DOHH2 (cell line): ENCODE results near the gene TAAR5.

Experiments used
- H3F3A ChIP-seq: fragments of 200-600 bp; sonication (generic), shearing (Covaris generic); 2 replicates; pipeline ENCODE4 v1.6.0; 2016; ENCODE audit warnings: antibody characterized with exemption, mild to moderate bottlenecking; ENCODE audit not compliant: control insufficient read depth, insufficient read depth
- H3K27ac ChIP-seq: fragments of 200-600 bp; sonication (generic); 2 replicates; pipeline ENCODE4 v1.5.1; 2014; ENCODE audit warnings: low read depth, mild to moderate bottlenecking, low read length, moderate library complexity
- H3K27me3 ChIP-seq: fragments of 200-600 bp; sonication (generic); 2 replicates; pipeline ENCODE4 v1.6.1; 2014; ENCODE audit warnings: mild to moderate bottlenecking, low read length, mixed read lengths; ENCODE audit not compliant: control insufficient read depth
- H3K36me3 ChIP-seq: fragments of 200-600 bp; sonication (generic); 2 replicates; pipeline ENCODE4 v1.6.1; 2014; ENCODE audit warnings: mild to moderate bottlenecking, low read length, moderate library complexity, mixed read lengths; ENCODE audit not compliant: control insufficient read depth
- H3K4me1 ChIP-seq: fragments of 200-600 bp; sonication (generic); 2 replicates; pipeline ENCODE4 v1.6.1; 2014; ENCODE audit warnings: mild to moderate bottlenecking, low read length, mixed read lengths; ENCODE audit not compliant: control insufficient read depth
- H3K4me2 ChIP-seq: fragments of 200-600 bp; sonication (generic); 2 replicates; pipeline ENCODE4 v1.6.0; 2014; ENCODE audit warnings: mild to moderate bottlenecking, low read length, moderate library complexity
- H3K4me3 ChIP-seq: fragments of 200-600 bp; sonication (generic); 2 replicates; pipeline ENCODE4 v1.5.1; 2014; ENCODE audit warnings: mild to moderate bottlenecking, low read length, mixed read lengths
- H3K79me2 ChIP-seq: fragments of 200-600 bp; sonication (generic); 2 replicates; pipeline ENCODE4 v1.6.1; 2014; ENCODE audit warnings: mild to moderate bottlenecking, low read length, mixed read lengths; ENCODE audit not compliant: control insufficient read depth
- H3K9me2 ChIP-seq: fragments of 200-600 bp; sonication (generic); replicated peaks from 2 replicates; pipeline ENCODE4 v1.6.1; 2014; ENCODE audit warnings: mild to moderate bottlenecking, low read length, mixed read lengths; ENCODE audit not compliant: control insufficient read depth
- H3K9me3 ChIP-seq: fragments of 200-600 bp; sonication (generic); 2 replicates; pipeline ENCODE4 v1.6.1; 2014; ENCODE audit warnings: antibody characterized with exemption, low read length, mixed read lengths; ENCODE audit not compliant: control insufficient read depth, insufficient read depth
- H4K20me1 ChIP-seq: fragments of 200-600 bp; sonication (generic); 2 replicates; pipeline ENCODE4 v1.6.0; 2014; ENCODE audit warnings: low read depth, mild to moderate bottlenecking, antibody characterized with exemption, low read length, moderate library complexity; ENCODE audit not compliant: control insufficient read depth, insufficient read depth
- CTCF ChIP-seq: fragments of 200-600 bp; sonication (generic); IDR thresholded peaks from one replicate; pipeline ENCODE4 v1.5.1; 2014; ENCODE audit warnings: antibody characterized with exemption, mild to moderate bottlenecking, low read depth, low read length; ENCODE audit not compliant: poor library complexity, severe bottlenecking
- EZH2phosphoT487 ChIP-seq: fragments of 200-600 bp; sonication (generic); IDR thresholded peaks from 2 replicates; pipeline ENCODE4 v1.6.1; 2017; ENCODE audit warnings: borderline replicate concordance, mild to moderate bottlenecking, antibody characterized with exemption, low read length, moderate library complexity, mixed read lengths

Gene TAAR5

GRCh38 chr6:132584698-132585097 is 4.8 kb downstream of the TAAR5 start:
- H3K4me3 ChIP-seq = no peak overlapping the region
- H3F3A ChIP-seq = no peaks in the 10 kb centered on the region

DNA sequence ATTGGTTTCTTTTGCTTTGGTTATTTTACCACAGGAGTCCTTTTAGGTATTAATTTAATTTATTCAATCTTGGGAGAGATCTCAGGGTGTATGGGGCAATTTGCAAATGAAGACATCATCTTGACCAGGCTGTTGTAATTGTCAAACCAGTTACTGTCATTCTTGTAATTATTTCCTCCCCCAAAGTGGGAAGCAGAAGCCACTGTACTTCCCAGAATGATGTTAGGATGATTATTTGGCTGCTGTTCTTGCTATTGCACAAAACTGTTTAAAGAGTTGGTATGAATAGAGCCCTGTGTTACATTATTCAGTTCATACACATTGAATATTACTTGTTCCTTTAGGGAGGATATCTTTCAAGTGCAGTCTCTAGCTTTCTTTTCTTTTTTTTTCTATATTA is 17.8 kb downstream of the TAAR5 start:
- H3K4me1 ChIP-seq = no peaks in the 10 kb centered on the region
- no peak overlapping the region for H3K4me2 ChIP-seq
- H3K27ac ChIP-seq = no peak overlapping the region
- no peaks in the 10 kb centered on the region for H3K79me2 ChIP-seq
- no peaks in the 10 kb centered on the region for H3K27me3 ChIP-seq
- no peaks in the 10 kb centered on the region for H4K20me1 ChIP-seq
- no peaks in the 10 kb centered on the region for H3F3A ChIP-seq
- H3K9me3 ChIP-seq = no peaks in the 10 kb centered on the region
- H3K4me3 ChIP-seq = no peak overlapping the region
- no peak for TF ChIP-seq EZH2phosphoT487
- no peak for TF ChIP-seq CTCF
- no peaks in the 10 kb centered on the region for H3K9me2 ChIP-seq
- no peaks in the 10 kb centered on the region for H3K36me3 ChIP-seq

More at GRCh38 chr6:132584698-132585097, 4.8 kb downstream of the TAAR5 start:
- no peak overlapping the region for H3K27ac ChIP-seq
- H3K9me2 ChIP-seq = no peaks in the 10 kb centered on the region
- H3K9me3 ChIP-seq = peaks cover 3% of the 10 kb centered on the region; the same call in 1 of the 2 replicates
- H3K27me3 ChIP-seq = no peaks in the 10 kb centered on the region
- no peaks in the 10 kb centered on the region for H4K20me1 ChIP-seq
- no peak overlapping the region for H3K4me2 ChIP-seq
- no peaks in the 10 kb centered on the region for H3K36me3 ChIP-seq
- no peaks in the 10 kb centered on the region for H3K79me2 ChIP-seq
- H3K4me1 ChIP-seq = no peaks in the 10 kb centered on the region
- TF ChIP-seq EZH2phosphoT487 (no peak), CTCF (no peak)

GRCh38 chr6:132570221-132570777 is 19.2 kb downstream of the TAAR5 start, which contains the start of gene TAAR6:
Gene TAAR6 (plus strand): TSS chr6:132570322. CDS start chr6:132570322, 0 bp downstream.
- Histone ChIP-seq H3K4me3 (no peak within 1 kb of the TSS), H3K9me3 (no peaks in the 10 kb centered on the region), H3K79me2 (no peaks in the 10 kb centered on the region), H4K20me1 (no peaks in the 10 kb centered on the region), H3F3A (no peaks in the 10 kb centered on the region), H3K9me2 (no peaks in the 10 kb centered on the region), H3K36me3 (no peaks in the 10 kb centered on the region), H3K27me3 (no peaks in the 10 kb centered on the region), H3K4me2 (no peak within 1 kb of the TSS), H3K4me1 (no peaks in the 10 kb centered on the region), H3K27ac (no peak within 1 kb of the TSS)
- no peak for TF ChIP-seq CTCF
- TF ChIP-seq EZH2phosphoT487 = no peak
